ENCODE data around the gene CFAP20DC.

Gene CFAP20DC

DNA sequence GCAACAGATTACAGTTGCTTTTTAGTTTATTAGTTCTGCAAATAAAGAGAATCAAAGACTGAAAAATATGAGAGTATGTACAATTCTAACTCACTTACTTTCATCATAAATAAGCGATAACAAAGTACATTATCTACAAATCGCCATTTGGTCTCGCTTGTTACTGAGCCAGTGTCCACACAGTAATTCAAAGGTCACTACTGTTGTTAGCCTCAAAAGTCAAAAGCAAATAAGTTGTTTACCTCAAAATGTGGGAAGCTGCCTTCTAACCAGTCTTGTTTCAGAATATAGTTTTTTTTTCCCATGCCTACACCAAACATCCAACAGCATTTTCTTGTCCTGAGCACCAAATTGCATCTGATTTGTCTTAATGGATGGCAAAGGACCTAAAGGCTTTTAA lies 255.9 kb downstream of the CFAP20DC start:
- H3K27ac ChIP-seq (ENCODE audit: low read length), result no peak overlapping the region
- no peak for TF ChIP-seq CTCF (IDR thresholded peaks at IDR 0.05; ENCODE audit: low read length)
- no peak for TF ChIP-seq EZH2phosphoT487 (IDR thresholded peaks at IDR 0.05; ENCODE audit: low read length)
- TF ChIP-seq EZH2 (optimal IDR thresholded peaks at IDR 0.05; ENCODE audit: low read depth, low read length), result no peak
- H3K27me3 ChIP-seq (replicated peaks; ENCODE audit: insufficient read depth, low read length), result no peaks in the 10 kb centered on the region
- H3K9ac ChIP-seq (ENCODE audit: low read length), result no peak overlapping the region
- no peaks in the 10 kb centered on the region for H4K20me1 ChIP-seq (ENCODE audit: insufficient read depth, low read length)
- no peak for DNase-seq
- H3K9me3 ChIP-seq (replicated peaks; ENCODE audit: insufficient read depth, low read length), result no peaks in the 10 kb centered on the region
- H3K9me2 ChIP-seq (replicated peaks; ENCODE audit: insufficient read depth, low read length), result no peaks in the 10 kb centered on the region
- H3K4me1 ChIP-seq (ENCODE audit: low read length), result no peaks in the 10 kb centered on the region
- H2AFZ ChIP-seq (ENCODE audit: low read length), result no peak overlapping the region
- no peak overlapping the region for H3K4me3 ChIP-seq (ENCODE audit: low read length)
- no peak overlapping the region for H3K4me2 ChIP-seq (ENCODE audit: low read depth, low read length)
- no peaks in the 10 kb centered on the region for H3F3A ChIP-seq (ENCODE audit: insufficient read depth, low read length)
- no peaks in the 10 kb centered on the region for H3K36me3 ChIP-seq (replicated peaks; ENCODE audit: insufficient read depth, low read length)
- no peaks in the 10 kb centered on the region for H3K79me2 ChIP-seq (ENCODE audit: low read length)

DNA sequence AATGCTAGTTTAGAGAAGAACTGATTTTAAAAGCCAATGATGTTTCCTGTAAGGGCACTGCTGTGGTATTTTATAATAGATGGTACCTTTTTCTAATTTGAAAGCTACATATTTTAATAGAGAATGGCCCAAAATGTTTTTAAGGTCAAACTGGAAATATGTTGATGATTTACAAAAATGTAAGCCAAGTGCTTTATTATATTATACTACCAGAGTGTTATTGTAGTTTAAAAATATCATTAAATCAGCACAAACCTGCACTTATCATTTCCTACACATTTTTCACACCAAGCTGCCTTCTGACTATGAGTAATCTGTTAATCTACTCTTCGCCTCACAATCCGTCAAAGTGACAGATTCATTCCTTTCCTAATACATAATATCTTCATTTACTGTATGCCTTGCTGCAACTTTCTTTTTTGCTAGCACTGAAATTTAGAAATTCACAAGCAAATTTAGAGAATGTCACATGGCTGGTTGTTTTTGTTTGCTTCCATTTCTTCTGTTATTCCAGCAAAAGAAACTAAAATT lies 256.8 kb downstream of the CFAP20DC start:
- Histone ChIP-seq H3K36me3 (replicated peaks; ENCODE audit: insufficient read depth, low read length) (no peaks in the 10 kb centered on the region), H3K9ac (ENCODE audit: low read length) (no peak overlapping the region)
- no peak for TF ChIP-seq CTCF (IDR thresholded peaks at IDR 0.05; ENCODE audit: low read length)
- TF ChIP-seq EZH2phosphoT487 (IDR thresholded peaks at IDR 0.05; ENCODE audit: low read length), result no peak
- no peak for TF ChIP-seq EZH2 (optimal IDR thresholded peaks at IDR 0.05; ENCODE audit: low read depth, low read length)

GRCh38 chr3:58789385-58789784 lies 260.4 kb downstream of the CFAP20DC start:
- Histone ChIP-seq H3K79me2 (ENCODE audit: low read length) (no peaks in the 10 kb centered on the region), H3F3A (ENCODE audit: insufficient read depth, low read length) (no peaks in the 10 kb centered on the region), H3K36me3 (replicated peaks; ENCODE audit: insufficient read depth, low read length) (no peaks in the 10 kb centered on the region), H3K4me3 (ENCODE audit: low read length) (no peak overlapping the region), H3K27me3 (replicated peaks; ENCODE audit: insufficient read depth, low read length) (no peaks in the 10 kb centered on the region), H3K9me3 (replicated peaks; ENCODE audit: insufficient read depth, low read length) (no peaks in the 10 kb centered on the region), H3K27ac (ENCODE audit: low read length) (no peak overlapping the region), H3K4me2 (ENCODE audit: low read depth, low read length) (no peak overlapping the region), H3K9me2 (replicated peaks; ENCODE audit: insufficient read depth, low read length) (no peaks in the 10 kb centered on the region), H4K20me1 (ENCODE audit: insufficient read depth, low read length) (no peaks in the 10 kb centered on the region), H2AFZ (ENCODE audit: low read length) (no peak overlapping the region), H3K9ac (ENCODE audit: low read length) (no peak overlapping the region), H3K4me1 (ENCODE audit: low read length) (no peaks in the 10 kb centered on the region)
- DNase-seq, result no peak
- no peak for TF ChIP-seq CTCF (IDR thresholded peaks at IDR 0.05; ENCODE audit: low read length)
- no peak for TF ChIP-seq EZH2phosphoT487 (IDR thresholded peaks at IDR 0.05; ENCODE audit: low read length)
- TF ChIP-seq EZH2 (optimal IDR thresholded peaks at IDR 0.05; ENCODE audit: low read depth, low read length), result no peak

More for the DNA sequence above, 256.8 kb downstream of the CFAP20DC start:
- no peaks in the 10 kb centered on the region for H3K9me2 ChIP-seq (replicated peaks; ENCODE audit: insufficient read depth, low read length)
- no peaks in the 10 kb centered on the region for H3K27me3 ChIP-seq (replicated peaks; ENCODE audit: insufficient read depth, low read length)
- H3K79me2 ChIP-seq (ENCODE audit: low read length), result no peaks in the 10 kb centered on the region
- no peak overlapping the region for H3K4me3 ChIP-seq (ENCODE audit: low read length)
- H3K27ac ChIP-seq (ENCODE audit: low read length), result no peak overlapping the region
- DNase-seq, result no peak
- no peaks in the 10 kb centered on the region for H3K4me1 ChIP-seq (ENCODE audit: low read length)
- H4K20me1 ChIP-seq (ENCODE audit: insufficient read depth, low read length), result no peaks in the 10 kb centered on the region
- H2AFZ ChIP-seq (ENCODE audit: low read length), result no peak overlapping the region
- H3F3A ChIP-seq (ENCODE audit: insufficient read depth, low read length), result no peaks in the 10 kb centered on the region
- H3K9me3 ChIP-seq (replicated peaks; ENCODE audit: insufficient read depth, low read length), result no peaks in the 10 kb centered on the region
- no peak overlapping the region for H3K4me2 ChIP-seq (ENCODE audit: low read depth, low read length)
